ENCODE measurements around the gene GPSM1. TPM values are rescaled to one million over a fixed set of nuclear protein-coding genes. Genes with fewer than 3 reads are reported as not detected.

GPSM1 gene
- total RNA-seq, 1 experiment from 2014 or later: 26.4 TPM

DNA sequence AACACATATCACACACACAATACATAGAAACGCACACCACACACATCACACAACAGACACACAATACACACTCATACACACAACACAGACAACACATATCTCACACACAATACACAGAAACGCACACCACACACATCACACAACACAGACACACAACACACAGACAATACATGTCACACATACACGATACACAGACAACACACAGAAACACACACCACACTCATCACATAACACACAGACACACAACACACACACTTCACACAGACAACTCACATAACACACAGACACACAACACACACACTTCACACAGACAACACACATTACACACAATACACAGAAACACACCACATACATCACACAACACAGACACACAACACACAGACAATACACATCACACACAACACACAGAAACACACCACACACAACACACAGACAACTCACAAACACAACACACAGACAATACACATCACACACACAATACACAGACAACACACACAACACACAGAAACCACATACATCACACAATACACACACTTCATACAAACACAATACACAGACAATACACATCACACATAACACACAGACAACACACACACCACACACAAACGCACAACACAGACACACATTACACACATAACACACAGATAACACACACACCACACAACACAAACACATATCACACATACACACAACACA lies 19.2 kb upstream of the GPSM1 start:
- no TSS peak for BruUV-seq (replicated peaks)
- no peak overlapping the region for H3K9ac ChIP-seq (ENCODE audit: low read length)
- ATAC-seq (no peak), DNase-seq (ENCODE audit: low read depth, low spot score) (no peak)
- no peaks in the 10 kb centered on the region for H4K20me1 ChIP-seq (ENCODE audit: insufficient read depth)
- no peak overlapping the region for H3K4me3 ChIP-seq (replicated peaks in 1 of 2; ENCODE audit: low read depth in 1 of 2, low read length in 2 of 2)
- peaks cover 0 to 5% of the 10 kb centered on the region in 2 experiments; a peak in 1 of 4 replicates for H3K9me3 ChIP-seq (ENCODE audit: control insufficient read depth in 1 of 2, insufficient read depth in 1 of 2, low read depth in 1 of 2, low read length in 2 of 2)
- no peaks in the 10 kb centered on the region for H3K9me2 ChIP-seq (ENCODE audit: insufficient read depth)
- no peak overlapping the region for H3K27ac ChIP-seq (ENCODE audit: low read depth, low read length)
- no peaks in the 10 kb centered on the region for H3K27me3 ChIP-seq (ENCODE audit: insufficient read depth, low read length)
- TF ChIP-seq POLR2A (IDR thresholded peaks at IDR 0.05; ENCODE audit: borderline replicate concordance, extremely low read depth, insufficient read depth, insufficient read length) (no peak), CEBPB (IDR thresholded peaks at IDR 0.05; ENCODE audit: low read depth) (no peak), POLR2AphosphoS5 (IDR thresholded peaks at IDR 0.05; ENCODE audit: low read depth, low read length) (no peak), ELF1 (IDR thresholded peaks at IDR 0.05; ENCODE audit: borderline replicate concordance, low read depth) (no peak), TCF7L2 (IDR thresholded peaks at IDR 0.05; ENCODE audit: borderline replicate concordance, extremely low read depth, insufficient read depth, insufficient read length) (no peak), EZH2 (IDR thresholded peaks at IDR 0.05) (no peak), FOSL1 (IDR thresholded peaks at IDR 0.05; ENCODE audit: low read depth) (no peak), ZFX (IDR thresholded peaks at IDR 0.05) (no peak), CBX3 (IDR thresholded peaks at IDR 0.05; ENCODE audit: low read depth) (no peak), ZNF274 (IDR thresholded peaks at IDR 0.05; ENCODE audit: low read depth, low read length) (no peak), SIN3A (IDR thresholded peaks at IDR 0.05; ENCODE audit: low read depth) (no peak), JUND (IDR thresholded peaks at IDR 0.05) (no peak), EGR1 (IDR thresholded peaks at IDR 0.05; ENCODE audit: low read depth) (no peak)
- TF ChIP-seq, protein P1, sequence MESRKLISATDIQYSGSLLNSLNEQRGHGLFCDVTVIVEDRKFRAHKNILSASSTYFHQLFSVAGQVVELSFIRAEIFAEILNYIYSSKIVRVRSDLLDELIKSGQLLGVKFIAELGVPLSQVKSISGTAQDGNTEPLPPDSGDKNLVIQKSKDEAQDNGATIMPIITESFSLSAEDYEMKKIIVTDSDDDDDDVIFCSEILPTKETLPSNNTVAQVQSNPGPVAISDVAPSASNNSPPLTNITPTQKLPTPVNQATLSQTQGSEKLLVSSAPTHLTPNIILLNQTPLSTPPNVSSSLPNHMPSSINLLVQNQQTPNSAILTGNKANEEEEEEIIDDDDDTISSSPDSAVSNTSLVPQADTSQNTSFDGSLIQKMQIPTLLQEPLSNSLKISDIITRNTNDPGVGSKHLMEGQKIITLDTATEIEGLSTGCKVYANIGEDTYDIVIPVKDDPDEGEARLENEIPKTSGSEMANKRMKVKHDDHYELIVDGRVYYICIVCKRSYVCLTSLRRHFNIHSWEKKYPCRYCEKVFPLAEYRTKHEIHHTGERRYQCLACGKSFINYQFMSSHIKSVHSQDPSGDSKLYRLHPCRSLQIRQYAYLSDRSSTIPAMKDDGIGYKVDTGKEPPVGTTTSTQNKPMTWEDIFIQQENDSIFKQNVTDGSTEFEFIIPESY (IDR thresholded peaks at IDR 0.05; ENCODE audit: extremely low read depth, insufficient replicate concordance, low read length): no peak
- TF ChIP-seq, protein P2, sequence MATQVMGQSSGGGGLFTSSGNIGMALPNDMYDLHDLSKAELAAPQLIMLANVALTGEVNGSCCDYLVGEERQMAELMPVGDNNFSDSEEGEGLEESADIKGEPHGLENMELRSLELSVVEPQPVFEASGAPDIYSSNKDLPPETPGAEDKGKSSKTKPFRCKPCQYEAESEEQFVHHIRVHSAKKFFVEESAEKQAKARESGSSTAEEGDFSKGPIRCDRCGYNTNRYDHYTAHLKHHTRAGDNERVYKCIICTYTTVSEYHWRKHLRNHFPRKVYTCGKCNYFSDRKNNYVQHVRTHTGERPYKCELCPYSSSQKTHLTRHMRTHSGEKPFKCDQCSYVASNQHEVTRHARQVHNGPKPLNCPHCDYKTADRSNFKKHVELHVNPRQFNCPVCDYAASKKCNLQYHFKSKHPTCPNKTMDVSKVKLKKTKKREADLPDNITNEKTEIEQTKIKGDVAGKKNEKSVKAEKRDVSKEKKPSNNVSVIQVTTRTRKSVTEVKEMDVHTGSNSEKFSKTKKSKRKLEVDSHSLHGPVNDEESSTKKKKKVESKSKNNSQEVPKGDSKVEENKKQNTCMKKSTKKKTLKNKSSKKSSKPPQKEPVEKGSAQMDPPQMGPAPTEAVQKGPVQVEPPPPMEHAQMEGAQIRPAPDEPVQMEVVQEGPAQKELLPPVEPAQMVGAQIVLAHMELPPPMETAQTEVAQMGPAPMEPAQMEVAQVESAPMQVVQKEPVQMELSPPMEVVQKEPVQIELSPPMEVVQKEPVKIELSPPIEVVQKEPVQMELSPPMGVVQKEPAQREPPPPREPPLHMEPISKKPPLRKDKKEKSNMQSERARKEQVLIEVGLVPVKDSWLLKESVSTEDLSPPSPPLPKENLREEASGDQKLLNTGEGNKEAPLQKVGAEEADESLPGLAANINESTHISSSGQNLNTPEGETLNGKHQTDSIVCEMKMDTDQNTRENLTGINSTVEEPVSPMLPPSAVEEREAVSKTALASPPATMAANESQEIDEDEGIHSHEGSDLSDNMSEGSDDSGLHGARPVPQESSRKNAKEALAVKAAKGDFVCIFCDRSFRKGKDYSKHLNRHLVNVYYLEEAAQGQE (IDR thresholded peaks at IDR 0.05; ENCODE audit: low read depth): no peak
- TF ChIP-seq, protein P3, sequence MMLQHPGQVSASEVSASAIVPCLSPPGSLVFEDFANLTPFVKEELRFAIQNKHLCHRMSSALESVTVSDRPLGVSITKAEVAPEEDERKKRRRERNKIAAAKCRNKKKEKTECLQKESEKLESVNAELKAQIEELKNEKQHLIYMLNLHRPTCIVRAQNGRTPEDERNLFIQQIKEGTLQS (IDR thresholded peaks at IDR 0.05): no peak
- TF ChIP-seq, protein P4, sequence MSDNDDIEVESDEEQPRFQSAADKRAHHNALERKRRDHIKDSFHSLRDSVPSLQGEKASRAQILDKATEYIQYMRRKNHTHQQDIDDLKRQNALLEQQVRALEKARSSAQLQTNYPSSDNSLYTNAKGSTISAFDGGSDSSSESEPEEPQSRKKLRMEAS (IDR thresholded peaks at IDR 0.05): no peak
- H3K36me3 ChIP-seq (ENCODE audit: control insufficient read depth in 1 of 2, insufficient read depth in 2 of 2, low read length in 2 of 2): no peaks in the 10 kb centered on the region
- CTCF ChIA-PET: no interaction called here
- RAD21 ChIA-PET (ENCODE audit: low non-redundant PET in 1 of 2, low total read pairs in 2 of 2, uncharacterized antibody in 2 of 2, unreplicated experiment in 2 of 2): no interaction called here
- H3K79me2 ChIP-seq (ENCODE audit: insufficient read depth, low read length): no peaks in the 10 kb centered on the region
- POLR2A ChIA-PET: no interaction called here
- H3K4me1 ChIP-seq (ENCODE audit: control insufficient read depth in 1 of 2, insufficient read depth in 2 of 2, low read length in 2 of 2): peaks cover 13 to 19% of the 10 kb centered on the region in 2 experiments
- intact Hi-C loops (cut with micrococcal nuclease): no loop called here
- H3K4me2 ChIP-seq (ENCODE audit: low read length): no peak overlapping the region
- no peak overlapping the region for H2AFZ ChIP-seq (ENCODE audit: low read depth, low read length, poor library complexity, severe bottlenecking)

All from HCT116 (cell line).